Ovary (tissue), 3 donors: Measurements from ENCODE around the gene NENF.

Source experiments
- POLR2A ChIP-seq: fragments of 450-650 bp; IDR thresholded peaks from one replicate; pipeline ENCODE4 v1.6.1; 2017; ENCODE audit warnings: antibody characterized with exemption, mild to moderate bottlenecking, moderate library complexity
- TF ChIP-seq, protein P1 (sequence below), 3 donors: fragments of 450-650 bp in 2 of 3; fragments of 200-600 bp in 1 of 3; IDR thresholded peaks; one replicate each; pipeline versions ENCODE4 v1.5.1 to v1.8.0; 2016 to 2022; ENCODE audit warnings: antibody characterized with exemption in 3 of 3, mild to moderate bottlenecking in 1 of 3
- donor health status: DM: no; HTN: no; CAD: no.

DNA sequence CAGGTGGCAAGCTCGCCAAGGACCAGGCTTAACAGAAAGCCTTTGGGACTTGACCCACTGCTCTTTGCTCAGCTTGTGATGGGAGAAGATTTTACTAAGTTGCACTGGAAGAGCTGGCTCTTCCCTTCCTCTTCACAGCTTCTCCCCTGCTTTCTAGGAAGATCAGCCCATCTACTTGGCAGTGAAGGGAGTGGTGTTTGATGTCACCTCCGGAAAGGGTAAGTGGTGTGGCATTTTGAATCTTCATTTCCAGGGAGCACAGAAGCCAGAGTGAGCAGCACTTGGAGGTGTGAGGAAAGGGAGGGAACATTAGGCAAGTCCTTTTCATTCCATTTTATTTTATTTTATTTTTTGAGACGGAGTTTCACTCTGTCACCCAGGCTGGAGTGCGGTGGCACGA, 9.7 kb downstream of the NENF start:
- TF ChIP-seq POLR2A: no peak
- TF ChIP-seq, protein P1, sequence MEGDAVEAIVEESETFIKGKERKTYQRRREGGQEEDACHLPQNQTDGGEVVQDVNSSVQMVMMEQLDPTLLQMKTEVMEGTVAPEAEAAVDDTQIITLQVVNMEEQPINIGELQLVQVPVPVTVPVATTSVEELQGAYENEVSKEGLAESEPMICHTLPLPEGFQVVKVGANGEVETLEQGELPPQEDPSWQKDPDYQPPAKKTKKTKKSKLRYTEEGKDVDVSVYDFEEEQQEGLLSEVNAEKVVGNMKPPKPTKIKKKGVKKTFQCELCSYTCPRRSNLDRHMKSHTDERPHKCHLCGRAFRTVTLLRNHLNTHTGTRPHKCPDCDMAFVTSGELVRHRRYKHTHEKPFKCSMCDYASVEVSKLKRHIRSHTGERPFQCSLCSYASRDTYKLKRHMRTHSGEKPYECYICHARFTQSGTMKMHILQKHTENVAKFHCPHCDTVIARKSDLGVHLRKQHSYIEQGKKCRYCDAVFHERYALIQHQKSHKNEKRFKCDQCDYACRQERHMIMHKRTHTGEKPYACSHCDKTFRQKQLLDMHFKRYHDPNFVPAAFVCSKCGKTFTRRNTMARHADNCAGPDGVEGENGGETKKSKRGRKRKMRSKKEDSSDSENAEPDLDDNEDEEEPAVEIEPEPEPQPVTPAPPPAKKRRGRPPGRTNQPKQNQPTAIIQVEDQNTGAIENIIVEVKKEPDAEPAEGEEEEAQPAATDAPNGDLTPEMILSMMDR (IDR thresholded peaks at IDR 0.05): no peak
